Lower leg skin (tissue), 3 donors: ENCODE results near the gene TWIST2.

Experiments
- CTCF ChIP-seq, 3 donors: fragments of 450-650 bp; IDR thresholded peaks; one replicate each; pipeline ENCODE4 v1.5.1; 2016; ENCODE audit warnings: antibody characterized with exemption in 3 of 3, mild to moderate bottlenecking in 3 of 3, moderate library complexity in 2 of 3
- POLR2A ChIP-seq, 2 donors: fragments of 450-650 bp; IDR thresholded peaks; one replicate each; pipeline ENCODE4 v1.6.1; 2016 to 2017; ENCODE audit warnings: antibody characterized with exemption in 2 of 2, mild to moderate bottlenecking in 1 of 2, moderate library complexity in 1 of 2

DNA sequence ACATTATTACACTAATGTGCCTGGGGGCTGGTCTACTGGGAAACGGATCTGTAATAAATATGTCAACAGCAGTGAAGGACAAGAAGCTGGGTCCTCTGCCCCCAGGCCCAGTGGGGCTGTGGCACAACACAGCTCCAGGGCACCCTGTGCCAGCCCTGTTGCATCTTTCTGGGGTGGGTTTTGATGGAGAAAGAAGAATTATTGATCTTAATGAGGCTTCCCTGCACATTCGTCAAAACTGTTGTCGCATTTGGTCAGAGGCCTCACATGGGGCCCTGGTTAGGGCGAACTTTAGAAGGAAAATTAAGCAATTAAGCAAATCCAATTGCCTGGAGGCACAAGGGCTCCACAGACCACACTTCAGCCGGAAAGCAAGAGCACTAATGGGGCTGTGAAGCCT, 30.0 kb upstream of the TWIST2 start:
- TF ChIP-seq CTCF (IDR thresholded peaks at IDR 0.05): no peak
- no peak for TF ChIP-seq POLR2A (IDR thresholded peaks at IDR 0.05)
